WTC11 (cell line): ENCODE results near the gene VWA2. TPM values are rescaled to one million over a fixed set of nuclear protein-coding genes. Genes with fewer than 3 reads are reported as not detected.

Experiments used
- ATAC-seq: fragments of 200-7000 bp; cut with Tn5 transposase; 2 replicates; pipeline ENCODE4 v1.10.0; 2021; ENCODE audit warnings: mild to moderate bottlenecking, moderate library complexity
- CTCF ChIA-PET: fragments of 300-600 bp; sonication (Branson Sonifier 250); formaldehyde crosslinking; loops from one replicate; lab custom pipeline; 2021; ENCODE audit warnings: antibody characterized with exemption; lab: Charles Lee
- POLR2A ChIA-PET: fragments of 350-600 bp; sonication (Branson Sonifier 250); formaldehyde crosslinking; loops from one replicate; lab custom pipeline; 2021; ENCODE audit warnings: antibody characterized with exemption; lab: Charles Lee
- DNase-seq: peaks from one replicate; pipeline ENCODE4 v3.0.0; 2021; ENCODE audit warnings: low spot score
- H3K27ac Mint-ChIP-seq: 2 replicates; pipeline ENCODE4 v1.8.0; 2021; ENCODE audit warnings: mixed read lengths
- H3K27me3 Mint-ChIP-seq: 2 replicates; pipeline ENCODE4 v1.8.0; 2021; ENCODE audit warnings: low read depth, mild to moderate bottlenecking, moderate library complexity, mixed read lengths
- H3K36me3 Mint-ChIP-seq: 2 replicates; pipeline ENCODE4 v1.8.0; 2021; ENCODE audit warnings: mixed read lengths
- H3K4me1 Mint-ChIP-seq: 2 replicates; pipeline ENCODE4 v1.8.0; 2022; ENCODE audit warnings: mixed read lengths
- H3K4me3 Mint-ChIP-seq: 2 replicates; pipeline ENCODE4 v1.8.0; 2021; ENCODE audit warnings: mild to moderate bottlenecking, moderate library complexity, mixed read lengths
- H3K9me3 Mint-ChIP-seq: 2 replicates; pipeline ENCODE4 v1.8.0; 2021; ENCODE audit warnings: mixed read lengths
- CBFB ChIP-seq: sonication (generic); formaldehyde crosslinking; IDR thresholded peaks from 2 replicates; pipeline ENCODE4 v1.8.1; 2022; ENCODE audit warnings: mild to moderate bottlenecking, low read depth, missing genetic modification reagents
- JUN ChIP-seq: sonication (generic); formaldehyde crosslinking; IDR thresholded peaks from 2 replicates; pipeline ENCODE4 v1.8.0; 2023; ENCODE audit warnings: mild to moderate bottlenecking, missing genetic modification reagents
- MXD4 ChIP-seq: fragments of 250-450 bp; sonication (Bioruptor Pico); IDR thresholded peaks from 2 replicates; pipeline ENCODE4 v1.8.0; 2021; ENCODE audit warnings: mild to moderate bottlenecking, moderate library complexity, borderline replicate concordance
- NFE2L1 ChIP-seq: sonication (generic); formaldehyde crosslinking; IDR thresholded peaks from 2 replicates; pipeline ENCODE4 v1.8.1; 2023; ENCODE audit warnings: missing genetic modification reagents
- NR3C1 ChIP-seq: sonication (generic); formaldehyde crosslinking; conservative IDR thresholded peaks from 2 replicates; pipeline ENCODE4 v1.8.1; 2023; ENCODE audit warnings: low read depth, mild to moderate bottlenecking, missing genetic modification reagents
- PRRX2 ChIP-seq: fragments of 250-450 bp; sonication (Bioruptor Pico); IDR thresholded peaks from 2 replicates; pipeline ENCODE4 v1.8.0; 2021; ENCODE audit warnings: mild to moderate bottlenecking
- SP1 ChIP-seq: sonication (generic); formaldehyde crosslinking; conservative IDR thresholded peaks from 2 replicates; pipeline ENCODE4 v1.8.1; 2022; ENCODE audit warnings: missing genetic modification reagents
- TEAD4 ChIP-seq: sonication (generic); formaldehyde crosslinking; IDR thresholded peaks from 2 replicates; pipeline ENCODE4 v1.8.0; 2022; ENCODE audit warnings: mild to moderate bottlenecking, missing genetic modification reagents
- TP53 ChIP-seq: sonication (generic); formaldehyde crosslinking; IDR thresholded peaks from 2 replicates; pipeline ENCODE4 v1.8.1; 2023; ENCODE audit warnings: mild to moderate bottlenecking, missing genetic modification reagents
- ZBTB21 ChIP-seq: sonication (generic); formaldehyde crosslinking; IDR thresholded peaks from 2 replicates; pipeline ENCODE4 v1.8.1; 2023; ENCODE audit warnings: mild to moderate bottlenecking, missing genetic modification reagents, borderline replicate concordance
- ZNF263 ChIP-seq: sonication (generic); formaldehyde crosslinking; IDR thresholded peaks from 2 replicates; pipeline ENCODE4 v1.8.1; 2022; ENCODE audit warnings: low read depth, mild to moderate bottlenecking, moderate library complexity, missing genetic modification reagents
- total RNA-seq: library from RNA; stranded (reverse); gene quantifications from 3 replicates; pipeline ENCODE4 v1.2.3, GENCODE V29; 2021
- TF ChIP-seq, protein P1 (sequence below): sonication (generic); formaldehyde crosslinking; IDR thresholded peaks from 2 replicates; pipeline ENCODE4 v1.8.0; 2023; ENCODE audit warnings: mild to moderate bottlenecking, missing genetic modification reagents
- TF ChIP-seq, protein P2 (sequence below): sonication (generic); formaldehyde crosslinking; IDR thresholded peaks from 2 replicates; pipeline ENCODE4 v1.8.1; 2022; ENCODE audit warnings: low read depth, mild to moderate bottlenecking, moderate library complexity, missing genetic modification reagents, borderline replicate concordance
- TF ChIP-seq, protein P3 (sequence below): fragments of 250-450 bp; sonication (Bioruptor Pico); conservative IDR thresholded peaks from 2 replicates; pipeline ENCODE4 v1.9.0; 2021; ENCODE audit warnings: mild to moderate bottlenecking
- TF ChIP-seq, protein P4 (sequence below): sonication (generic); formaldehyde crosslinking; IDR thresholded peaks from 2 replicates; pipeline ENCODE4 v1.8.0; 2022; ENCODE audit warnings: mild to moderate bottlenecking, missing genetic modification reagents
- TF ChIP-seq, protein P5 (sequence below): sonication (generic); formaldehyde crosslinking; IDR thresholded peaks from 2 replicates; pipeline ENCODE4 v1.8.1; 2023; ENCODE audit warnings: mild to moderate bottlenecking, missing genetic modification reagents, borderline replicate concordance
- TF ChIP-seq, protein P6 (sequence below): sonication (generic); formaldehyde crosslinking; IDR thresholded peaks from 2 replicates; pipeline ENCODE4 v1.8.1; 2022; ENCODE audit warnings: missing genetic modification reagents, borderline replicate concordance

The VWA2 gene
- total RNA-seq, 1 experiment from 2014 or later, result 2.1 TPM

DNA sequence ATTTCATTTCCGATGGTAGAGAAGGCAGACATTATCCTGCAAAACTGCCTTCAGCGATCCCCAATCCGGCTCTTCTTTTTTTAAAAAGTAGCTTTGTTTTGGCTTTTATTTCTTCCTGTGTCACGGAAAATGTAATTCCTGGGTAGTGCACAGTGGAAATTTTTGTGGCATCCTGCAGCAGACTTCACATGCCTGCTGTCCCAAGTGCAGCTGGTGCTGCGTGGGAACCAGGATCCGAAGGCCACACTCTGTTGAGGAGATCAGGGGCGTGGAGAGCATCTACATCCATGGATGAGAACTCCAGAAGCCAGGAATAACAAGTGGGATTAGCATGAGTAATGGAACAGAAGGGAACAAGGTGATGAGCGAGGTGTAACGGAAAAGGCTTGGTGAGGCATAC lies 4.6 kb downstream of the VWA2 start:
- CTCF ChIA-PET, result interaction anchor here (1.2 to 1.6 kb wide), 2 partner anchors 61 to 70 kb away, joined by 3 to 4 read pairs; partner anchors contain the start of gene CCDC186

DNA sequence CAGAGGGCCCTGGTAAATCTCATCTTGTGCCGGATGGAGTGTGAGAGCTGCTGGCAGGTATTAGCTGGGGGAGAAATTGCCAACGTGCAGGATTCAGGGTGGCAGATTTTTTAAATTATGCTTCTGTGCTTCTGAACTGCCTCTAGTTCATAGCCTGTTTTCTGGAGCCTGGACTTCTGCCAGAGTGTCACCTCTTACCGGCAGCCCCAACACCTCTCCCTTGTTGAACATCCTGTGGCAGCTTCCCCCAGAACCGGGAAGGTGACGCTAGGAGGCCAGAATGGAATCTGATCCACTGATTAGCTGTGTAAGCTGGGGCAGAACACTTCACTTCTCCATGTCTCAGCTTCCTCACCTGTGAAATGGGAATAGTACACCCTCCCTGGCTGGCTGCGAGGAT lies 5.1 kb downstream of the VWA2 start:
- Mint-ChIP-seq H3K9me3 (no peaks in the 10 kb centered on the region), H3K27ac (no peak overlapping the region), H3K4me1 (peaks cover 23% of the 10 kb centered on the region), H3K27me3 (peaks cover 20% of the 10 kb centered on the region), H3K4me3 (no peak overlapping the region), H3K36me3 (no peaks in the 10 kb centered on the region)
- ChIA-PET POLR2A (interaction anchor here (0.6 kb wide), 1 partner anchor 142 kb away, joined by 3 read pairs; no protein-coding TSS in a partner anchor), CTCF (interaction anchor here (1.2 to 1.6 kb wide), 2 partner anchors 60 to 70 kb away, joined by 3 to 5 read pairs; partner anchors contain the start of gene CCDC186)
- no peak for ATAC-seq
- TF ChIP-seq TP53 (CRISPR knock-in tag), result no peak
- no peak for TF ChIP-seq JUN (CRISPR knock-in tag)
- no peak for TF ChIP-seq TEAD4 (CRISPR knock-in tag)
- TF ChIP-seq NFE2L1 (CRISPR knock-in tag), result no peak
- TF ChIP-seq, protein P1, sequence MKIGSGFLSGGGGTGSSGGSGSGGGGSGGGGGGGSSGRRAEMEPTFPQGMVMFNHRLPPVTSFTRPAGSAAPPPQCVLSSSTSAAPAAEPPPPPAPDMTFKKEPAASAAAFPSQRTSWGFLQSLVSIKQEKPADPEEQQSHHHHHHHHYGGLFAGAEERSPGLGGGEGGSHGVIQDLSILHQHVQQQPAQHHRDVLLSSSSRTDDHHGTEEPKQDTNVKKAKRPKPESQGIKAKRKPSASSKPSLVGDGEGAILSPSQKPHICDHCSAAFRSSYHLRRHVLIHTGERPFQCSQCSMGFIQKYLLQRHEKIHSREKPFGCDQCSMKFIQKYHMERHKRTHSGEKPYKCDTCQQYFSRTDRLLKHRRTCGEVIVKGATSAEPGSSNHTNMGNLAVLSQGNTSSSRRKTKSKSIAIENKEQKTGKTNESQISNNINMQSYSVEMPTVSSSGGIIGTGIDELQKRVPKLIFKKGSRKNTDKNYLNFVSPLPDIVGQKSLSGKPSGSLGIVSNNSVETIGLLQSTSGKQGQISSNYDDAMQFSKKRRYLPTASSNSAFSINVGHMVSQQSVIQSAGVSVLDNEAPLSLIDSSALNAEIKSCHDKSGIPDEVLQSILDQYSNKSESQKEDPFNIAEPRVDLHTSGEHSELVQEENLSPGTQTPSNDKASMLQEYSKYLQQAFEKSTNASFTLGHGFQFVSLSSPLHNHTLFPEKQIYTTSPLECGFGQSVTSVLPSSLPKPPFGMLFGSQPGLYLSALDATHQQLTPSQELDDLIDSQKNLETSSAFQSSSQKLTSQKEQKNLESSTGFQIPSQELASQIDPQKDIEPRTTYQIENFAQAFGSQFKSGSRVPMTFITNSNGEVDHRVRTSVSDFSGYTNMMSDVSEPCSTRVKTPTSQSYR (CRISPR knock-in tag), result no peak
- no peak for DNase-seq

More for the DNA sequence above, 4.6 kb downstream of the VWA2 start:
- TF ChIP-seq CBFB (CRISPR knock-in tag) (no peak), MXD4 (CRISPR knock-in tag) (no peak), NR3C1 (CRISPR knock-in tag) (no peak), PRRX2 (no peak), ZBTB21 (no peak), ZNF263 (CRISPR knock-in tag) (no peak), SP1 (no peak), NFE2L1 (CRISPR knock-in tag) (no peak)
- TF ChIP-seq, protein P2, sequence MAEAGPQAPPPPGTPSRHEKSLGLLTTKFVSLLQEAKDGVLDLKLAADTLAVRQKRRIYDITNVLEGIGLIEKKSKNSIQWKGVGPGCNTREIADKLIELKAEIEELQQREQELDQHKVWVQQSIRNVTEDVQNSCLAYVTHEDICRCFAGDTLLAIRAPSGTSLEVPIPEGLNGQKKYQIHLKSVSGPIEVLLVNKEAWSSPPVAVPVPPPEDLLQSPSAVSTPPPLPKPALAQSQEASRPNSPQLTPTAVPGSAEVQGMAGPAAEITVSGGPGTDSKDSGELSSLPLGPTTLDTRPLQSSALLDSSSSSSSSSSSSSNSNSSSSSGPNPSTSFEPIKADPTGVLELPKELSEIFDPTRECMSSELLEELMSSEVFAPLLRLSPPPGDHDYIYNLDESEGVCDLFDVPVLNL (CRISPR knock-in tag), result no peak
- TF ChIP-seq, protein P3, sequence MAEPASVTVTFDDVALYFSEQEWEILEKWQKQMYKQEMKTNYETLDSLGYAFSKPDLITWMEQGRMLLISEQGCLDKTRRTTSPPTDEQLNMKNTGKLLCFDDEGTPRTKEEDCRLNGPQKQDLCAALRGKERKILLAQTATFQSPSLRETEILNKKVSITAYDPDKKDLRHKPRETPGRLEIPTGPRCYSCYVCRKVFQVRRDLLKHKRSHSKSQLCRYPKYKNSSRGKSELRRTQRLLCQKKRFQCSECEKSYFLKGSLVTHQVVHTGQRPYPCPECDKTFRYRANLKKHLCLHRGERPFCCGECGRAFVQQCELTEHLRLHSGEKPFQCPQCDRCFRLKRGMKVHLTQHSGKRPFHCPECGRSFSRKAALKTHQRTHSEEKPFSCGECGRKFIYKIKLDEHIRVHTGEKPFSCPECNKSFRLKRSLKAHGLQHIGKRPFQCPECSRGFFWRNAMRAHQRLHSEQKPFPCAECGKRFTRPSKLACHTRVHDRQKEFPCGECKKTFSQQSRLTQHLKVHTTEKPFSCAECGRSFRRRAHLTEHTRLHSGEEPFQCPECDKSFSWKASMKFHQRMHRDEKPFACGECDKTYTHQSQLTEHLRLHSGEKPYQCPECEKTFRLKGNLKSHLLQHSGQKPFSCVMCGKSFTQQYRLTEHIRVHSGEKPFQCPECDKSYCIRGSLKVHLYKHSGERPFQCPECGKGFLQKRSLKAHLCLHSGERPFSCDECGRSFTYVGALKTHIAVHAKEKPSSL (CRISPR knock-in tag), result no peak
- TF ChIP-seq, protein P4, sequence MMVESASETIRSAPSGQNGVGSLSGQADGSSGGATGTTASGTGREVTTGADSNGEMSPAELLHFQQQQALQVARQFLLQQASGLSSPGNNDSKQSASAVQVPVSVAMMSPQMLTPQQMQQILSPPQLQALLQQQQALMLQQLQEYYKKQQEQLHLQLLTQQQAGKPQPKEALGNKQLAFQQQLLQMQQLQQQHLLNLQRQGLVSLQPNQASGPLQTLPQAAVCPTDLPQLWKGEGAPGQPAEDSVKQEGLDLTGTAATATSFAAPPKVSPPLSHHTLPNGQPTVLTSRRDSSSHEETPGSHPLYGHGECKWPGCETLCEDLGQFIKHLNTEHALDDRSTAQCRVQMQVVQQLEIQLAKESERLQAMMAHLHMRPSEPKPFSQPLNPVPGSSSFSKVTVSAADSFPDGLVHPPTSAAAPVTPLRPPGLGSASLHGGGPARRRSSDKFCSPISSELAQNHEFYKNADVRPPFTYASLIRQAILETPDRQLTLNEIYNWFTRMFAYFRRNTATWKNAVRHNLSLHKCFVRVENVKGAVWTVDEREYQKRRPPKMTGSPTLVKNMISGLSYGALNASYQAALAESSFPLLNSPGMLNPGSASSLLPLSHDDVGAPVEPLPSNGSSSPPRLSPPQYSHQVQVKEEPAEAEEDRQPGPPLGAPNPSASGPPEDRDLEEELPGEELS (CRISPR knock-in tag), result no peak
- TF ChIP-seq, protein P5, sequence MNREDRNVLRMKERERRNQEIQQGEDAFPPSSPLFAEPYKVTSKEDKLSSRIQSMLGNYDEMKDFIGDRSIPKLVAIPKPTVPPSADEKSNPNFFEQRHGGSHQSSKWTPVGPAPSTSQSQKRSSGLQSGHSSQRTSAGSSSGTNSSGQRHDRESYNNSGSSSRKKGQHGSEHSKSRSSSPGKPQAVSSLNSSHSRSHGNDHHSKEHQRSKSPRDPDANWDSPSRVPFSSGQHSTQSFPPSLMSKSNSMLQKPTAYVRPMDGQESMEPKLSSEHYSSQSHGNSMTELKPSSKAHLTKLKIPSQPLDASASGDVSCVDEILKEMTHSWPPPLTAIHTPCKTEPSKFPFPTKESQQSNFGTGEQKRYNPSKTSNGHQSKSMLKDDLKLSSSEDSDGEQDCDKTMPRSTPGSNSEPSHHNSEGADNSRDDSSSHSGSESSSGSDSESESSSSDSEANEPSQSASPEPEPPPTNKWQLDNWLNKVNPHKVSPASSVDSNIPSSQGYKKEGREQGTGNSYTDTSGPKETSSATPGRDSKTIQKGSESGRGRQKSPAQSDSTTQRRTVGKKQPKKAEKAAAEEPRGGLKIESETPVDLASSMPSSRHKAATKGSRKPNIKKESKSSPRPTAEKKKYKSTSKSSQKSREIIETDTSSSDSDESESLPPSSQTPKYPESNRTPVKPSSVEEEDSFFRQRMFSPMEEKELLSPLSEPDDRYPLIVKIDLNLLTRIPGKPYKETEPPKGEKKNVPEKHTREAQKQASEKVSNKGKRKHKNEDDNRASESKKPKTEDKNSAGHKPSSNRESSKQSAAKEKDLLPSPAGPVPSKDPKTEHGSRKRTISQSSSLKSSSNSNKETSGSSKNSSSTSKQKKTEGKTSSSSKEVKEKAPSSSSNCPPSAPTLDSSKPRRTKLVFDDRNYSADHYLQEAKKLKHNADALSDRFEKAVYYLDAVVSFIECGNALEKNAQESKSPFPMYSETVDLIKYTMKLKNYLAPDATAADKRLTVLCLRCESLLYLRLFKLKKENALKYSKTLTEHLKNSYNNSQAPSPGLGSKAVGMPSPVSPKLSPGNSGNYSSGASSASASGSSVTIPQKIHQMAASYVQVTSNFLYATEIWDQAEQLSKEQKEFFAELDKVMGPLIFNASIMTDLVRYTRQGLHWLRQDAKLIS (CRISPR knock-in tag), result no peak
- TF ChIP-seq, protein P6, sequence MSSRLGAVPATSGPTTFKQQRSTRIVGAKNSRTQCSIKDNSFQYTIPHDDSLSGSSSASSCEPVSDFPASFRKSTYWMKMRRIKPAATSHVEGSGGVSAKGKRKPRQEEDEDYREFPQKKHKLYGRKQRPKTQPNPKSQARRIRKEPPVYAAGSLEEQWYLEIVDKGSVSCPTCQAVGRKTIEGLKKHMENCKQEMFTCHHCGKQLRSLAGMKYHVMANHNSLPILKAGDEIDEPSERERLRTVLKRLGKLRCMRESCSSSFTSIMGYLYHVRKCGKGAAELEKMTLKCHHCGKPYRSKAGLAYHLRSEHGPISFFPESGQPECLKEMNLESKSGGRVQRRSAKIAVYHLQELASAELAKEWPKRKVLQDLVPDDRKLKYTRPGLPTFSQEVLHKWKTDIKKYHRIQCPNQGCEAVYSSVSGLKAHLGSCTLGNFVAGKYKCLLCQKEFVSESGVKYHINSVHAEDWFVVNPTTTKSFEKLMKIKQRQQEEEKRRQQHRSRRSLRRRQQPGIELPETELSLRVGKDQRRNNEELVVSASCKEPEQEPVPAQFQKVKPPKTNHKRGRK, result no peak
- Mint-ChIP-seq H3K27me3 (peaks cover 25% of the 10 kb centered on the region), H3K4me3 (no peak overlapping the region), H3K36me3 (no peaks in the 10 kb centered on the region), H3K27ac (no peak overlapping the region), H3K9me3 (no peaks in the 10 kb centered on the region), H3K4me1 (peaks cover 26% of the 10 kb centered on the region)
- POLR2A ChIA-PET, result no interaction called here
- DNase-seq (no peak), ATAC-seq (no peak)
